DMS 273 treated with DMSO at 0.1 percent for 48 hours (cell line): ENCODE results near the gene RELL1.
A peak's percentile ranks its signal among the peaks of the same experiment; 100 is the strongest.

Source experiments
- DNase-seq: peaks from one replicate; lab custom pipeline; 2025; lab: John Stamatoyannopoulos, UW

Gene RELL1, protein sequence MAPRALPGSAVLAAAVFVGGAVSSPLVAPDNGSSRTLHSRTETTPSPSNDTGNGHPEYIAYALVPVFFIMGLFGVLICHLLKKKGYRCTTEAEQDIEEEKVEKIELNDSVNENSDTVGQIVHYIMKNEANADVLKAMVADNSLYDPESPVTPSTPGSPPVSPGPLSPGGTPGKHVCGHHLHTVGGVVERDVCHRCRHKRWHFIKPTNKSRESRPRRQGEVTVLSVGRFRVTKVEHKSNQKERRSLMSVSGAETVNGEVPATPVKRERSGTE

DNA sequence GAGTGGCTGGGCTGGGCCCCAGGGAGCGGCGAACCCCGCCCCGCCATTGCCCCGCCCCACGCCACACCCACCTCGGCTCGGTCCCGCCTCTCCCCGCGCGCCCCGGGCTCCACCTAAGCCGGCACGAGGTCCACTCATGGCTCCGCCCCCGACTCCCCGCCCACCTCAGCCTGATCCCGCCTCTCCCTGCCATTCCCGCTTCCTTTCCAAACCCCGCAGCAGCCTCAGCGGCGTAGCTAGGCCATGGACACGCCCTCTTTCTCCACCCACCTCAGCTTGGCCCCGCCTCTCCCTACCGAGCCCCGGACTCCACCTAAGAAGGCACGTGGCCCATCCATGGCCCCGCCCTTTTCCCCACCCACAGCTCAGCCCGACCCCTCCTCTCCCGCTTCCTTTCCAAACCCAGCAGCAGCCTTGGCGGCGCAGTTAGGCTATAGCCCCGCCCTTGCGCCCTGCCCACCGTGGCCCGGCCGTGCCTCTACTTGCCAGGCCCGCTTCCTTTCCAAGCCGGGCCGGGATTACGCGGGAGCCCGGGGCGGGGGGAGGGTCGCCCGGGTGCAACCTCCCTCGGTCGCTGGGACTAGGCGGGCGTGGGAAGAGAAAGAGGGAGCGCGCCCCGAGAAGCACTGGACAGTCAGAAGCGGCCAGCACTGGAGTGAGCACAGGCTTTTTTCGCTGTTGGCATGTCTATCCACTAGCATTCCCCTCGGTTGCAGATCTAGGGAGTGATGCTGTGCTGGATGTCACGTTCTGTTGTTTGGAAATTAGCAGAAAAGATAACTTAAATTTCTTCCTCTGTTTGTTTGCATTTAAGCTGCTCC lies at the start of gene RELL1:
Gene RELL1, minus strand, starts transcription at position 4 of the 821 bp plus-strand sequence. CDS start 89 bp downstream, outside the sequence.
- DNase-seq, result peak; percentile 93

DNA sequence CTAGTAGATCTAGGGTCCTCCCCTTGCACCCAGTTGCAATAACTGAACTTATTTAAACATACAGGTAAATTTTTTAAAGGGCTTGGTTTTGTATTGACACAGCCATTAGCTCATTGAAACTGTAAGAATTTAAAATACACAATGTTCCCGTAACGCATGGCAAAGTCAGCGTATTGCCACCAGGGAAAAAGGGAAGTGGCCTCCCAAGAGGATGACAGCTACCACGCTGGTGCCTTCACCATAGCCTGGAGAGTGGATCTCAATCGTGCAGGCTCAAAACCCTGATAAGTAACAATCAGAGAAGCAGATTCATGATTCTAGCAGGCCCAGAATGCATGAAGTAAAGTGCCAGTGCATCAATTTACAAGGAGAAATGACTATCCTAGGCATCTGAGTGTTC lies 49.4 kb upstream of the RELL1 start:
- DNase-seq, result no peak

DNA sequence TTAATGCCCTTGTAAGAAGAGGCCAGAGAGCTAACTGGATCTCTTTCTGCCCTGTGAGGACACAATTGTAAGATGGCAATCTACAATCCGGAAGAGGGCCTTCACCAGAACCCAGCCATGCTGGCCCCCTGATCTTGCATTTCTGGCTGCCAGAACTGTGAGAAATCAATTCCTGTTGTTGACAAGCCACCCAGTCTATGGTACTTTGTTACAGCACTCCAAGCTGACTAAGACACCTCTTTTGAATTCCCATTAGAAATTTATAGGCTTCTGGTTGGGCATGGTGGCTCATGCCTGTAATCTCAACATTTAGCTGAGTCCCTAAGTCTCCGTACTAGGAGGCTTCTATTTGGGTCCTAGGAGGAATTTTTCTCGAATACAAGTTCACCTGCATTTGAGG lies 48.8 kb upstream of the RELL1 start:
- no peak for DNase-seq

DNA sequence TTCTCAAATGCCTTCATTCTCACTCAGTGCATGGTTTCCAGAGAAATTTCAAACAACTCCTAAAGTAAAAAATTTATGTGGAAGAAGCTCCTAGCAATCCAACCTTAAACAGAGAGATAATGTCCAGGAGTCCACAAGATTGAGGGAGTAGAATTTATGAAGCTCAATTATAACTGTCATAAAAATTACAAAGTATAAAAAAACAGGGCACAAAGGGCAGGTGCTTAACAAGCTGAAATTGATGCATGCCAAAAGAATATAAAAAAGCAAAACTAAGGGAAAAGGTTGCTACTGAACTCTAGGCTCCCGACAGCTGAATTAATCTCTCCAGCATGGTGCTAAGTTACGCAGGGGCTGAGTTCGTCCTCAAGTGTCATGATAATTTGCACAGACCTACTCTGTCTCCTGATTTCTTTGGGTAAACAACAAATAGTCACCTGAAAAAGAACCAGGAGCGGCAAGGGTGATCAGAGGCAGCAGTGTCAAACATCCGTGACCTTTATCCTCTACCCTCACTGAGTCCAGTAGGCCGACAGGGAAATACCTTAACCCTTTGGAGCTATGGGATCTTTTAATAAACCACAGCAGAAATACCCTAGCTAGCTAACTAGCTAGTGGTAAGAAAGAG lies 47.2 kb upstream of the RELL1 start:
- no peak for DNase-seq

DNA sequence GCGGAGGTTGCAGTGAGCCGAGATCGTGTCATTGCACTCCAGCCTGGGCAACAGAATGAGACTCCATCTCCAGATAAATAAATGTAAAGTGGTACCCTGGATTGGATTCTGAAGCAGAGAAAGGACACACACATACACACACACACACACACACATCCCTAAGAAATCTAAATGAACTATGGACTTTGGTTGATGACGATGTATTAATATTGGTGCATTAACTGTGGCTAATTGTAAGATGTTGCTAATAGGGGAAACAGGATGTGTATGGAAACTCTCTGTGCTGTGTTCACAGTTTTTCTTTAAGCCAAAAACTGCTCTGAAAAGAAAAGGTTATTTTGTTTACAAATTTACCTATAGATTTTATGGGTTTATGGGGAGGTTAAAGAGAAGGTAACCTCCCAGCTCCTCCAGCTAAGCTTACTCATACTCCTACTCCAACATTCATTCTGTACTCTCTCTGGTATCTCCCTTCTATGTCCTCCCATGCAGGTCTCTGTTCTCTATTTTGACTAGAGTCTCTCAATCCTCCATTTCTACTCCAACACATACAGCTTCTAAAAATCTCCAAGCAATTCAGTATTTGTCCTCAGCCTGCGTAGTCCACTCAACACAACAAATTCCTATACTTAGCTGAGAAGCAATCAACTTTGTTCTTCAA lies 46.5 kb upstream of the RELL1 start:
- DNase-seq, result no peak

DNA sequence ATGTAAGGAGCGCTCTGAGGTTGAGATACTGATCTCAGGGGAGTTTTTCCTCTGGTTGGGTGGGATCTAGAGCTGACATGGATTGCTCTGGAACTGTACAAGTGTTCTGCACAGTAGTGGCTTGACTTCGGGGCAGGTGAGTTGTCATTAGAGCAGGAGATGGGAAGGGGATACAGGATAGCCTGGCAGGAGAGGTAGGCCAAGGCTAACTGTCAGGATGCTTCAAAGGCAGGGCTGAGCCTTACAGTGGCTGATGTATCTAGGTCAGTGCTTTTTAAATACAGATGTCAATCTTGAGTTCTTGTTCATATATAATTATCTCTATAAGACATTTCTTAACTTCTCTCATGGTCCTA lies 43.5 kb upstream of the RELL1 start:
- no peak for DNase-seq

DNA sequence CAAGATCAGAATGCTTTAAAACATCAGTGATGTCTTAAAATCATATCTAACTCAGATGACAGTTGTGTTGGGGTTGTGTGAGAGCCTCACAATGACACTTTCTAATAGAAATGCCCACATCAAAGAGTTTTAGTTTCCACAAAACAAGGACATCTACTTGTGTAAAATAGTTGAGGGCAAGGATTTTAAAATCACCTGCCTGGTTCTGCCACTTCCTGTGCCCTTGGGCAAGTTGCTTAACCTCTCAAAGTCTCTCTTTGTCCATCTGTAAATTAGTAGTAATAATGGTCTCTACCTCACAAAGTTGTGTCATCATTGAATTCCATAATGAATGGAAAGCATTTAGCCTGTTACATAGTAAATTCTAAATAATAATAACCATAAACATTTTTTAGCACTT lies 41.9 kb upstream of the RELL1 start:
- no peak for DNase-seq

DNA sequence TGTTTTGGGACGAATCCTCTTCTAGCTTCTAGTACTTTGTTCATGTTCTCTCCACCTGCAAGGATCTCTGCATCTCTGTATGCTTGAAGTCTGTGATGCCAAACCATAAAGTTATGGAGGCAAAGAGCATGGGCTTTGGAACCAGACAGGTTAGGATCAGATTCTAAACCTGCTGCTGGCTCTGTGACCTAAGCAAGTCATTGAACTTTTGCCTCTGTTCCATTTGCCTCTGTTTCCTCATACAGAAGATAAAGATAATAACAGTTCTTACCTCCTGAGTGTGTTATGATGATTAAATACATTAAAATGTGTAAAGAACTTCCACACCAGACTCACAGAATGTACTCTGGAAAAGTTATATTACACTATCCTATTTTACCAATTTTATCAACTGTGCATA lies 41.5 kb upstream of the RELL1 start:
- no peak for DNase-seq

DNA sequence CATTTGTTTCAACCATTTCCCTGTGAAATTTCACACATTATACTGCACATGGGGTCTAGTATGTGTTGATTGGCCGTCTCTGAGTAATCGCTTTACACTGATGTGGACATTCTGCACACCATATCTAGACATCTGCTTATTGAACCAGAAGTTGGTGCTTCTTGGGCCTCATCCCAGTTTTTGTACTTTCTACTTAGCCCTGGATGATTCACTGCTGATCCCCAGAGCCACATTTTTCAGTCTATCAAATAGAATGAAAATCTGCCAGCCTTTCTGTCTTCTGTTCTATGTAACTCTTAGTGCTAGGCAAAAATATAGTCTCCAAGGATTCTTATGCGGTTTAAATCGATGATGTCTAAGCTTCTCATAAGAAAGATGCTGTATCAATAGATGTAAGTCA lies 40.5 kb upstream of the RELL1 start:
- DNase-seq, result no peak

DNA sequence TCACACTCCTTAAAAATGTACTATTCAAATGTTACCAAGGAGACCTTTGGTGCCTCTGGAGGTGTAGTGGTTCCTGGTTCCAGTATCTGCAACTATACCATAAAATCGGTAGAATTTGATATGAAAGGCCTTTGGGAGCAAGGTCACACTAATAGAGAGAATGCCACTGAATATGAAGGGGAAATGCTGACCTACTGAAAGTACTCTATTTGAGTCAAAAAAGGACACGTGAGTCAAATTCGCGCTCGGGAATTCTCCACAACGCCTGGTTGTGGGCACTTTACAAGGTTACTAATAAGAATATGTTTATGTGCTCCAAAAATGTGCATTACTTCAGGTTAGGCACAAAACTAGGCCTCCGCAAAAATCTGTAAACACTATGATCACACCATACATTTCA lies 39.5 kb upstream of the RELL1 start:
- DNase-seq, result no peak

DNA sequence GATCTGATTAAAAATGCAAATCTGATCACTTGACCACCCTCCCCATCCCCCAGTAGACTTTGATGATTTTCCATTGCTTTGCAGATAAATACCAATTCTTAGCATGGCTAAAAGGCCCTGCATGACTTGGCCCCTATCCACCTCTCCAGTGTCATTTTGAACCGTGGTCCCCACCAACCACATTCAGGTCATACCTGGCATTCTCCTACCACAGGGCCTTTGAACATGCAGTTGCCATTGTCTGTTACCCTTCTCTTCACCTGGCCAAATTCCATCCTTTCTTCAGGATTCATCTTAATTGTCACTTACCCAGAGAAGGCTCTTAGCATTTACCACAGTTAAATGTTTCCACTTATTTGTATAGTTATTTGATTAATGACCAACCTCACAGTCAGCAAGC lies 36.9 kb upstream of the RELL1 start:
- DNase-seq, result no peak

DNA sequence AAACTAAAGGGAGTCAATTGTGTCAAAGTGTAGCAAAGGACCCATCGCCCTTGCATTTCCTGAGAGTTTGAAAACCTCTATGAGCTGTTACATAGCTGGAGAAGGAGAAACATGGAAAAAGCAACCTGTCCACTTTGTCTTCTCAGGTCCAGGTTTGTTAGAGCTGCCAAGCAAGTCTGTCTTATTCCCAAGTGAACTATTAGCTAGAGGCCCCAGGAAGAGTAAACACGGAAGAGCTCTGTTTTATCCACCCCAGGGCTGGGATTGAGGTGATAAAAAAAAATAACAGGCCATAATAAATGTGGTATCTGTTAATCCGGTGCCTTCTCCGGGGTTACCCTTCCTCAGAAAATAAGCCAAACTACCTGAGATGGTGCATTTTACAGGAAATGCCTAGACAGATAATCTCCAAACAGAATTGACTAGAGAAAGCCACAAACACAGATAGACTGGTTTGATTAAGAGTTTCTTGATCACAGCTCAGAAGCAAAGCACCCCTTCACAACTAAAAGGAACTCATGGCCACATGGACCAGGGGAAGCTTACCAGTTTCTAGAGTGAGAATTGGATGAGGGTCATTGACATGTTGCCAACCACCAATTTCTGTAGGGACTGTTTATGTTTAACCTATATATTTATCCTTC lies 35.9 kb upstream of the RELL1 start:
- no peak for DNase-seq

DNA sequence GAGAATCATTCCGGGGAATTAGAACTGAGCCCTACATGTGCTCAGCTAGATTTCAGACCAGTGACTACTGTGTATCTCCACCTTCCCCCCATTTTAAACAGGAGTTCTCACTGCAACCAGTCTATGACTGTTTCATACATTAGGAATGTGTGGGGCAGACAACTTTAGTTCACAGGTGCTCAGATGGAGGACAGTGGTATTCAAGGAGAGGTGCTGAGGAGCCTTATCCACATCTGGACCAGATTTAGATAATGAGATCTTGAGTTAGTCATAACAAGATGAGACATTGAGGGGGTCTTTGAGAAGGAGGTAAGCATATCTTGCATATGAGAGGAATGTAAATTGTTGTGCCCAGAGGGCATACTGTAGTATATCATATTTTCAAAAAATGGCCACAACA lies 32.8 kb upstream of the RELL1 start:
- no peak for DNase-seq

DNA sequence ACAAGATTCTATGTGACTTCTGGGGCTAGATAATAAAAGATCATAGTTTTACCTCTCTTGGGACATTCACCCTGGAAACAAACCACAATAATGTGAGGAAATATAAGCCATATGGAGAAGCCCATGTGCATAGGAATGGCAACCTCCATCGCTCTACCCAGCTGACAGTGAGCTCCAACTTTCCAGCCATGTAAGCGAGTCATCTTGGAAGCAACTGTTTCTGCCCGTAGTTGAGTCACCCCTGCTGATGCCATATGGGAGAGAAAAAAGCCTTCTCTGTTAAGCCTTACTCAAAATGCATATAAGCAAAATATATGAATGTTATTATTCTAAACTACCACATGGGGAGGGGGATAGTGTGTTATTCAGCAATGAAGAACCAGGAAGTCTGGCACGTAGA lies 31.4 kb upstream of the RELL1 start:
- DNase-seq, result peak; percentile 17

DNA sequence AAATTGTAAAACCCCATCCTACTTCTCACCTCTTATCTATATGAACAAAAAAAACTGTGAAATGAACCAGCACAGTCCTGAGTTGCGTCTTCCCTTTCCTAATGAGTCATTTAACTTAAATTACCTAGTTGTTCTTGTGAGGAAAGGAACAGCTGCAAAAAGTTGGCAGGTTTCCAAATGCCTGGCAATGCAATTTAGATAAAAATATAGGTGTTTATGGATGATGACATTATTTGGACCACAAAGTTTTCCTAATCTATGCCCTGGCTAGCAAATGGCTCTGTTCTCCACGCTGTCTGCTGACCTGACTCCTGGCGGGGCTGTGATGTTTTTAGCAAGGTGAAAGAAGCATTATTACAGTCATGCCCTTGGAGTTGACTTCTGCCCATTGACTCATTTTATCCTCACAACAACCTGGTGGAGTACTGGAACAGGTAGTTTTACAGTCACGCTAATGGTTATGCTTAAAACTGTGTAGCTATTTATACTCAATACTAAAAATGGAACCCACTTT lies 29.8 kb upstream of the RELL1 start:
- DNase-seq, result peak; percentile 22

DNA sequence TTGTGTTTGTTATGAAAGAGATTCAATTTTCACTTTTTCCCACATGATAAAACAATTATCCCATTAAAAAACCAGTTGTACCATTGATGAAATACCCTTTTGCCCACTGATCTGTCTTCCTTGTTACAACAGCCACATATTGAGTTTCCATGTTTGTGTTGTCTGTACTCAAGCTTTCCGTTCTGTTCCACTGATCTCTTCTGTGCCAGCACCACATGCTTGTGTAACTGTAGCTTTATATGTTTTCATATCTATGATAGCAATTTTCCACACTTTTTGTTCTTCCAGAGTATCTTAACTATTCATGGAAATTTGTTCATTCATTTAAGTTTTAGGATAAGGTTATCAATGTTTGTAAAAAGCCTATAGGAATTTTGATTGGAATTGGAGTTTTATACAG lies 24.3 kb upstream of the RELL1 start:
- no peak for DNase-seq

DNA sequence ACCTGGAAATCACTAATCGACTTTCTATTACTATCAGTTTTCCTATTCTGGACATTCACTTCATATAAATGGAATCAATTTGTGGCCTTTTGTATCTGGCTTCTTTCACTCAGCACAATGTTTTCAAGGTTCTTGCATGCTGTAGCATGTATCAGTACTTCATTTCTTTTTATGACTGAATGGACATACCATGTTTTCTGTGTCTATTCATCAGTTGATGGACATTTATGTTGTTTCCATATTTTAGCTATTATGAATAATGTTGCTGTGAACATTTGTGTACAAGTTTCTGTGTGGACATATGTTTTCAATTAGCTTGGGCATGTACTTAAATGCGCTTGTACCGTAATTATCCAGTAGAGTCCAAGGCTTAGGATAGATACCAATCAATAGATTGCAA lies 19.9 kb upstream of the RELL1 start:
- no peak for DNase-seq

DNA sequence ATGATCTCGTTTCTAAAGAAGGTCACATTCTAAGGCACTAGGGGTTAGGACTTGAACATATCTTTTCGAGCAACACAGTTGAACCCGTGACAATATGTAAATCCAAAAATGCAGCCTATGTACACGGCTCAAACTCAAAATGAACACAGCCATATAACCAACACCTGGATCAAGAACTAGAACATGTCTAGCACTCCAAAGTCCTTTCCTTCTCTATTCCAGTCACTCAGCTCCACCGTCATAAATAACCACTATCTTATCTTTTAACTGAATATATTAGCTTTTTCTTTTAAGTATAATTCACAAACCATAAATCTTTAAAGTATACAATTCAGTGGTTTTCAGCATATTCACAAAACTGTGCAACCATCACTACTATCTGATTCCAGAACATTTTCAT lies 19.4 kb upstream of the RELL1 start:
- no peak for DNase-seq

DNA sequence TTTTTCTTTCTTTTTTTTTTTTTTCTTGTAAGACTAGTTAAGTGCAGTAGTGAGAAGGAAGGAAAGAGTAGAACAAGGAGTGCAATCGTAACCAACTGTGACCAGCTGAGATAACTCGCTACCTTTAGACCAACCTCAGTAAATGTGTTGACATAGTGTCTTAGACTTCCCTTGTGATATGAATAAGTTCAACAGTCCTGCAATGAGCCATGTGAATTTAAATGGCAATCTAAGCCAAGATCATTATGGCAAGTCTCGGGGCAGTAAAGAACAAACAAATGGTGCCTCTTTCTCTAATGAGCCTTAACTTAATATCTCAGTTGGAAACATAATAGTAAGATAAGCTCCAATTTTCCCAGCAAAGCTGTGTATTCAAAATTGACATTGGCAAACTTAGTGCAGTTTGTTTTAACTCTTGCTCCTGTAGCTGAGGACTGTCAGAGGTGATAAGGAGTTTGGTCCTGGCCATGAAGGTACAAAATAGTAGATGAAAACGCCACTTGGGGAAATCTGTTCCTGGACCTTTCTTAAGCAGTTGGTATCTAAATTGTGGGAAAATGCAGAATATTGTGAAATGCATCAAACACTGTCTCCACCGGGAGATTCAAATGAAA lies 13.8 kb upstream of the RELL1 start:
- no peak for DNase-seq

DNA sequence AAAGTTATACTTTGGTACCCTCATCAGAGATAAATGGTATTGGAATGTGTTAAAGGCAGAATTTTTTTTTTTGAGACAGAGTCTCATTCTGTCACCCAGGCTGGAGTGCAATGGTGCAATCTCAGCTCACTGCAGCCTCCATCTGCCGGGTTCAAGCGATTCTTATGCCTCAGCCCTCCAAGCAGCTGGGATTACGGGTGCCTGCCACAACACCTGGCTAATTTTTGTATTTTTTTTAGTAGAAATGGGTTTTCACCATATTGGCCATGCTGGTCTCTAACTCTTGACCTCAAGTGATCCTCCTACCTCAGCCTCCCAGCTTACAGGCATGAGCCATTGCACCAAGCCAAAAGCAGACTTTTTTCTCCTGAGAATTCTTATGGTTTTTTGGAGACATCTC lies 11.4 kb upstream of the RELL1 start:
- DNase-seq, result no peak

DNA sequence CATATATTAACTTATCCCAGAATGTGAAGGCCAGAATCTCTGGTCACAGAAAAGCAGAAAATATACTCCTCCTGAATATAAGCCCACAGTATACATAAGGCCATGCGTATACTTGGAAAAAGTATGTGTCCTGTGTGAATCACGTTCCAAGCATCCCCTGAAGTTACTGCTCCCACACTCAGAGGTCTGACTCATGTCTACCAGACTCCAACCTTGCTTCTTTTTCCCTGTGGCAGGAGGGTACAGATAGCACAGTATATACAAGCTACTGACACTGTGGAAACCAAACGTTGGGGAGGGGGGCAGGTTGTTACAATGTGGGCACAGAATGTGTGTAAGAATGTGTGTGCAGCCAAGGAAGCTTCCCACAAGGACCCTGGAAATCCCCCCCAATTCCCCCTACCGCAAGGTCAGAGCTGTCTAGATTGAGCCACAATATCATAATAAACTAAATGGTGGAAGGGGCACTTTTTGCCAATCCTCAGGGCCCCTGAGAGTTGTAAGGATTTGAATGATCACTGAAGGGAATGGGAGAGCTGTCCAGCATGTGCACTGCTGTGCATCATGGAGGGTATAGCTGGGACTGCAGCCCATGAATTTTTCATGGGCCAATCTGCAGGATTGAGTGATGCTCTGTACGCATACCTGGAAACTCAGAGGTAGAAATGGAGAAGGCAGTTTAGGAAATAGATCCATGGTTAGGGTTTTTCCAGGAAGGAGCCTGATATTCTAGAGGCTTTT lies 7.4 kb upstream of the RELL1 start:
- DNase-seq, result no peak
